ENCODE results near the gene MET. TPM values are rescaled to one million over a fixed set of nuclear protein-coding genes. Genes with fewer than 3 reads are reported as not detected.

Gene MET
- total and polyA plus RNA-seq, 2 of the 13 experiments (the other 11 are each of a cell fraction or from before 2014, with no cell fraction given): 21.8 to 31.5 TPM

DNA sequence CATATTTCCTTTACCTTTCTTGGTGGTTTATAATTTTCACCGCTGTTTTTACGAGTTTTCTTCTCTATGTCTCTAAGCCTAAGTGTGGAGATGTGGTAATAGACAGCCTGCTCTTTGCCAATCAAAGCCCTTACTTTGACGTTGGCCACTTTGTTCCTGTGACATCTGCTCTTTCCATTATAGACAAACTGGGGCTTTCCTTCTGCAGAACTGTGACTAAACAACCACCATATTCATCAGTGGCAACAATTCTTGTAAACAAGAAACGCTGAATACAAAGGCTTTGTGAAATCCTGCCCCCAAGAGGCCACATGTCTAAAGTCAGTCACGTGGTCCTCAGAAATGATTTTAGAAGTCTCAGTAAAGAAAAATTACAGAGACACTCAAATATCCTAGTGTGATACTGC lies 130.8 kb downstream of the MET start (continued):
- TF ChIP-seq, protein P1, sequence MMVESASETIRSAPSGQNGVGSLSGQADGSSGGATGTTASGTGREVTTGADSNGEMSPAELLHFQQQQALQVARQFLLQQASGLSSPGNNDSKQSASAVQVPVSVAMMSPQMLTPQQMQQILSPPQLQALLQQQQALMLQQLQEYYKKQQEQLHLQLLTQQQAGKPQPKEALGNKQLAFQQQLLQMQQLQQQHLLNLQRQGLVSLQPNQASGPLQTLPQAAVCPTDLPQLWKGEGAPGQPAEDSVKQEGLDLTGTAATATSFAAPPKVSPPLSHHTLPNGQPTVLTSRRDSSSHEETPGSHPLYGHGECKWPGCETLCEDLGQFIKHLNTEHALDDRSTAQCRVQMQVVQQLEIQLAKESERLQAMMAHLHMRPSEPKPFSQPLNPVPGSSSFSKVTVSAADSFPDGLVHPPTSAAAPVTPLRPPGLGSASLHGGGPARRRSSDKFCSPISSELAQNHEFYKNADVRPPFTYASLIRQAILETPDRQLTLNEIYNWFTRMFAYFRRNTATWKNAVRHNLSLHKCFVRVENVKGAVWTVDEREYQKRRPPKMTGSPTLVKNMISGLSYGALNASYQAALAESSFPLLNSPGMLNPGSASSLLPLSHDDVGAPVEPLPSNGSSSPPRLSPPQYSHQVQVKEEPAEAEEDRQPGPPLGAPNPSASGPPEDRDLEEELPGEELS (CRISPR knock-in tag; IDR thresholded peaks at IDR 0.05): peak; percentile 77
- no peak for TF ChIP-seq ZNF296 (CRISPR knock-in tag; conservative IDR thresholded peaks at IDR 0.05)
- TF ChIP-seq, protein P2, sequence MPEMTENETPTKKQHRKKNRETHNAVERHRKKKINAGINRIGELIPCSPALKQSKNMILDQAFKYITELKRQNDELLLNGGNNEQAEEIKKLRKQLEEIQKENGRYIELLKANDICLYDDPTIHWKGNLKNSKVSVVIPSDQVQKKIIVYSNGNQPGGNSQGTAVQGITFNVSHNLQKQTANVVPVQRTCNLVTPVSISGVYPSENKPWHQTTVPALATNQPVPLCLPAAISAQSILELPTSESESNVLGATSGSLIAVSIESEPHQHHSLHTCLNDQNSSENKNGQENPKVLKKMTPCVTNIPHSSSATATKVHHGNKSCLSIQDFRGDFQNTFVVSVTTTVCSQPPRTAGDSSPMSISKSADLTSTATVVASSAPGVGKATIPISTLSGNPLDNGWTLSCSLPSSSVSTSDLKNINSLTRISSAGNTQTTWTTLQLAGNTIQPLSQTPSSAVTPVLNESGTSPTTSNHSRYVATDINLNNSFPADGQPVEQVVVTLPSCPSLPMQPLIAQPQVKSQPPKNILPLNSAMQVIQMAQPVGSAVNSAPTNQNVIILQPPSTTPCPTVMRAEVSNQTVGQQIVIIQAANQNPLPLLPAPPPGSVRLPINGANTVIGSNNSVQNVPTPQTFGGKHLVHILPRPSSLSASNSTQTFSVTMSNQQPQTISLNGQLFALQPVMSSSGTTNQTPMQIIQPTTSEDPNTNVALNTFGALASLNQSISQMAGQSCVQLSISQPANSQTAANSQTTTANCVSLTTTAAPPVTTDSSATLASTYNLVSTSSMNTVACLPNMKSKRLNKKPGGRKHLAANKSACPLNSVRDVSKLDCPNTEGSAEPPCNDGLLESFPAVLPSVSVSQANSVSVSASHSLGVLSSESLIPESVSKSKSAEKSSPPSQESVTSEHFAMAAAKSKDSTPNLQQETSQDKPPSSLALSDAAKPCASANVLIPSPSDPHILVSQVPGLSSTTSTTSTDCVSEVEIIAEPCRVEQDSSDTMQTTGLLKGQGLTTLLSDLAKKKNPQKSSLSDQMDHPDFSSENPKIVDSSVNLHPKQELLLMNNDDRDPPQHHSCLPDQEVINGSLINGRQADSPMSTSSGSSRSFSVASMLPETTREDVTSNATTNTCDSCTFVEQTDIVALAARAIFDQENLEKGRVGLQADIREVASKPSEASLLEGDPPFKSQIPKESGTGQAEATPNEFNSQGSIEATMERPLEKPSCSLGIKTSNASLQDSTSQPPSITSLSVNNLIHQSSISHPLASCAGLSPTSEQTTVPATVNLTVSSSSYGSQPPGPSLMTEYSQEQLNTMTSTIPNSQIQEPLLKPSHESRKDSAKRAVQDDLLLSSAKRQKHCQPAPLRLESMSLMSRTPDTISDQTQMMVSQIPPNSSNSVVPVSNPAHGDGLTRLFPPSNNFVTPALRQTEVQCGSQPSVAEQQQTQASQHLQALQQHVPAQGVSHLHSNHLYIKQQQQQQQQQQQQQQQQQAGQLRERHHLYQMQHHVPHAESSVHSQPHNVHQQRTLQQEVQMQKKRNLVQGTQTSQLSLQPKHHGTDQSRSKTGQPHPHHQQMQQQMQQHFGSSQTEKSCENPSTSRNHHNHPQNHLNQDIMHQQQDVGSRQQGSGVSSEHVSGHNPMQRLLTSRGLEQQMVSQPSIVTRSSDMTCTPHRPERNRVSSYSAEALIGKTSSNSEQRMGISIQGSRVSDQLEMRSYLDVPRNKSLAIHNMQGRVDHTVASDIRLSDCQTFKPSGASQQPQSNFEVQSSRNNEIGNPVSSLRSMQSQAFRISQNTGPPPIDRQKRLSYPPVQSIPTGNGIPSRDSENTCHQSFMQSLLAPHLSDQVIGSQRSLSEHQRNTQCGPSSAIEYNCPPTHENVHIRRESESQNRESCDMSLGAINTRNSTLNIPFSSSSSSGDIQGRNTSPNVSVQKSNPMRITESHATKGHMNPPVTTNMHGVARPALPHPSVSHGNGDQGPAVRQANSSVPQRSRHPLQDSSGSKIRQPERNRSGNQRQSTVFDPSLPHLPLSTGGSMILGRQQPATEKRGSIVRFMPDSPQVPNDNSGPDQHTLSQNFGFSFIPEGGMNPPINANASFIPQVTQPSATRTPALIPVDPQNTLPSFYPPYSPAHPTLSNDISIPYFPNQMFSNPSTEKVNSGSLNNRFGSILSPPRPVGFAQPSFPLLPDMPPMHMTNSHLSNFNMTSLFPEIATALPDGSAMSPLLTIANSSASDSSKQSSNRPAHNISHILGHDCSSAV (CRISPR knock-in tag; IDR thresholded peaks at IDR 0.05; ENCODE audit: borderline replicate concordance): no peak

All from HepG2 (cell line).